ENCODE results near the gene UBR2. TPM values are rescaled to one million over a fixed set of nuclear protein-coding genes. Genes with fewer than 3 reads are reported as not detected.
A peak's percentile ranks its signal among the peaks of the same experiment; 100 is the strongest.

The UBR2 gene
- total and polyA plus RNA-seq, 2 donors from 2014 or later: 7.6 to 35.2 TPM

GRCh38 chr6:42742116-42742894 is 178.5 kb downstream of the UBR2 start:
- Histone ChIP-seq H3K9ac (ENCODE audit: low read length in 3 of 3) (no peak overlapping the region), H3K4me1 (ENCODE audit: control insufficient read depth in 2 of 3, insufficient read depth in 2 of 3, low read depth in 1 of 3, low read length in 3 of 3) (peaks cover 0 to 6% (median 0%) of the 10 kb centered on the region in 3 donors), H3K9me3 (ENCODE audit: control insufficient read depth in 2 of 3, insufficient read depth in 1 of 3, low read length in 3 of 3) (no peaks in the 10 kb centered on the region), H3K36me3 (ENCODE audit: control insufficient read depth in 2 of 3, insufficient read depth in 3 of 3, low read length in 3 of 3) (no peaks in the 10 kb centered on the region), H3K27me3 (ENCODE audit: control insufficient read depth, insufficient read depth, low read length) (no peaks in the 10 kb centered on the region), H3K27ac (ENCODE audit: low read depth in 2 of 2, low read length in 2 of 2) (no peak overlapping the region), H3K4me3 (ENCODE audit: low read length in 3 of 3) (no peak overlapping the region)
- intact Hi-C loops (cut with DNase I): no loop called here
- FAIRE-seq: no peak
- DNase-seq: peak in 2 of 5 donors; percentile 57 to 73
- no peak for TF ChIP-seq CTCF (IDR thresholded peaks at IDR 0.05; ENCODE audit: borderline replicate concordance, extremely low read depth, insufficient read depth)

Other genes with a start within 250 kb of the UBR2 start
- 8.4 TPM for gene TRERF1, start 112.1 kb upstream of the UBR2 start, total RNA-seq
- 1.5 TPM for gene TRERF1, start 112.1 kb upstream of the UBR2 start, polyA plus RNA-seq (ENCODE audit: insufficient read depth, low read depth, low replicate concordance)
- 1.6 TPM for gene PRPH2, start 158.6 kb downstream of the UBR2 start, total RNA-seq
- 0.75 TPM for gene PRPH2, start 158.6 kb downstream of the UBR2 start, polyA plus RNA-seq (ENCODE audit: insufficient read depth, low read depth, low replicate concordance)
- 21.2 TPM for gene TBCC, start 182.1 kb downstream of the UBR2 start, total RNA-seq
- gene TBCC, start 182.1 kb downstream of the UBR2 start, polyA plus RNA-seq (ENCODE audit: insufficient read depth, low read depth, low replicate concordance): 17.6 TPM
- gene BICRAL, start 218.0 kb downstream of the UBR2 start, total RNA-seq: 20.9 TPM
- gene BICRAL, start 218.0 kb downstream of the UBR2 start, polyA plus RNA-seq (ENCODE audit: insufficient read depth, low read depth, low replicate concordance): 2.7 TPM

All from kidney (tissue), 14 donors.